Calu3 (cell line): ENCODE results near the gene MUCL3. TPM values are rescaled to one million over a fixed set of nuclear protein-coding genes. Genes with fewer than 3 reads are reported as not detected.

Experiments
- Bru-seq: library from RNA; stranded (reverse); fragments of 400-500 nt; gene quantifications from one replicate; lab custom pipeline; 2021; lab: Mats Ljungman, UMichigan
- BruChase-seq, 2 experiments: library from RNA; stranded (reverse); fragments of 400-500 nt; gene quantifications; one replicate each; lab custom pipeline; 2021; lab: Mats Ljungman, UMichigan
- BruUV-seq: library from RNA; stranded (reverse); fragments of 400-500 nt; replicated peaks from 2 replicates; lab custom pipeline; 2021; lab: Mats Ljungman, UMichigan
- CTCF ChIA-PET: fragments of 300-600 bp; sonication (Branson Sonifier 250); formaldehyde crosslinking; loops from one replicate; lab custom pipeline; 2022; ENCODE audit warnings: antibody characterized with exemption; lab: Charles Lee
- DNase-seq: peaks from one replicate; pipeline ENCODE4 v3.0.0; 2022
- H3K27ac Mint-ChIP-seq: one replicate; pipeline ENCODE4 v1.8.0; 2022; ENCODE audit warnings: mixed read lengths; ENCODE audit not compliant: unreplicated experiment
- H3K27me3 Mint-ChIP-seq: one replicate; pipeline ENCODE4 v1.8.0; 2022; ENCODE audit warnings: mixed read lengths; ENCODE audit not compliant: unreplicated experiment
- H3K36me3 Mint-ChIP-seq: one replicate; pipeline ENCODE4 v1.8.0; 2022; ENCODE audit warnings: mild to moderate bottlenecking, moderate library complexity, mixed read lengths; ENCODE audit not compliant: insufficient read depth, unreplicated experiment
- H3K4me1 Mint-ChIP-seq: one replicate; pipeline ENCODE4 v1.8.0; 2022; ENCODE audit warnings: mild to moderate bottlenecking, low read depth, mixed read lengths; ENCODE audit not compliant: unreplicated experiment
- H3K4me3 Mint-ChIP-seq: one replicate; pipeline ENCODE4 v1.8.0; 2022; ENCODE audit warnings: mild to moderate bottlenecking, low read depth, moderate library complexity, mixed read lengths; ENCODE audit not compliant: unreplicated experiment
- H3K9me3 Mint-ChIP-seq: one replicate; pipeline ENCODE4 v1.8.0; 2022; ENCODE audit warnings: low read depth, mixed read lengths; ENCODE audit not compliant: unreplicated experiment
- CTCF ChIP-seq: fragments of 200-600 bp; IDR thresholded peaks from one replicate; pipeline ENCODE4 v1.8.0; 2022; ENCODE audit warnings: antibody characterized with exemption; ENCODE audit not compliant: unreplicated experiment
- intact Hi-C: fragments of 100-400 bp; cut with micrococcal nuclease; formaldehyde crosslinking; loops from one replicate; pipeline ENCODE4 v1.10.0; 2022; ENCODE audit not compliant: unreplicated experiment
- long read RNA-seq: library from polyadenylated mRNA; stranded (forward); transcript quantifications from one replicate; pipeline ENCODE4 v2.0.0, GENCODE V29; 2022
- total RNA-seq: library from RNA; stranded (reverse); gene quantifications from 2 replicates; pipeline ENCODE4 v1.2.3, GENCODE V29; 2022

Gene MUCL3
- total RNA-seq (0.07 and 0.15 TPM in 2 replicates), Bru-seq, nascent RNA (percentile 16 among the genes with signal in this experiment), BruChase-seq, experiment 1, labeled RNA remaining after a 6-hour chase (percentile 19 among the genes with signal in this experiment), BruChase-seq, experiment 2, labeled RNA remaining after a 2-hour chase (percentile 12 among the genes with signal in this experiment)
- long read RNA-seq: 0 reads

GRCh38 chr6:30940361-30940986, at the start of gene MUCL3:
MUCL3 (plus strand) TSS chr6:30940973; CDS start chr6:30941000, 27 bp downstream.
- peak; percentile 6 for TF ChIP-seq CTCF
- Mint-ChIP-seq H3K27me3 (no peaks in the 10 kb centered on the region), H3K4me3 (no peak within 1 kb of the TSS), H3K27ac (no peak within 1 kb of the TSS), H3K36me3 (no peaks in the 10 kb centered on the region), H3K9me3 (no peaks in the 10 kb centered on the region), H3K4me1 (peaks cover 48% of the 10 kb centered on the region)
- CTCF ChIA-PET: interaction anchor here (0.5 to 3.7 kb wide), 7 partner anchors 13 to 153 kb away, joined by 3 to 76 read pairs (median 8); no protein-coding TSS in a partner anchor
- BruUV-seq: no TSS peak
- DNase-seq: no peak
- intact Hi-C loops: no loop called here

GRCh38 chr6:30891450-30891723, 49.4 kb upstream of the MUCL3 start:
- H3K4me3 Mint-ChIP-seq: no peak overlapping the region
- H3K27me3 Mint-ChIP-seq: no peaks in the 10 kb centered on the region
- no peaks in the 10 kb centered on the region for H3K9me3 Mint-ChIP-seq
- DNase-seq: no peak
- no TSS peak for BruUV-seq
- intact Hi-C loops: no loop called here
- H3K4me1 Mint-ChIP-seq: peaks cover 25% of the 10 kb centered on the region
- no peak for TF ChIP-seq CTCF
- H3K27ac Mint-ChIP-seq: no peak overlapping the region
- H3K36me3 Mint-ChIP-seq: peaks cover 87% of the 10 kb centered on the region
- CTCF ChIA-PET: no interaction called here

GRCh38 chr6:30891816-30892538, 48.8 kb upstream of the MUCL3 start:
- H3K27me3 Mint-ChIP-seq: no peaks in the 10 kb centered on the region
- H3K4me3 Mint-ChIP-seq: no peak overlapping the region
- intact Hi-C loops: no loop called here
- peaks cover 19% of the 10 kb centered on the region for H3K4me1 Mint-ChIP-seq
- no peaks in the 10 kb centered on the region for H3K9me3 Mint-ChIP-seq
- H3K36me3 Mint-ChIP-seq: peaks cover 87% of the 10 kb centered on the region
- H3K27ac Mint-ChIP-seq: no peak overlapping the region
- DNase-seq: no peak
- no peak for TF ChIP-seq CTCF
- no TSS peak for BruUV-seq
- CTCF ChIA-PET: no interaction called here

- H3K27me3 Mint-ChIP-seq: no peaks in the 10 kb centered on the region
- CTCF ChIA-PET: no interaction called here
- H3K27ac Mint-ChIP-seq: peak overlapping the region; percentile 10
- peaks cover 15% of the 10 kb centered on the region for H3K4me1 Mint-ChIP-seq
- TF ChIP-seq CTCF: peak; percentile 47
- no peak for DNase-seq
- H3K36me3 Mint-ChIP-seq: peaks cover 82% of the 10 kb centered on the region
- BruUV-seq: no TSS peak
- H3K4me3 Mint-ChIP-seq: no peak overlapping the region
- no peaks in the 10 kb centered on the region for H3K9me3 Mint-ChIP-seq
- intact Hi-C loops: no loop called here
Measured at GRCh38 chr6:30893001-30893591, 47.7 kb upstream of the MUCL3 start.
